Fibroblast of skin of right biceps (primary cell): ENCODE measurements around the gene CUL2.
"Not testable (repeated sequence)": the region's sequence is repeated elsewhere in the genome, so short reads cannot be mapped to it uniquely, and the experiment has no call there.

ENCODE experiments used
- DNase-seq: peaks from one replicate; pipeline ENCODE4 v3.0.0-alpha.2; 2013

The CUL2 gene

GRCh38 chr10:35017608-35018007 is 72.5 kb downstream of the CUL2 start:
- DNase-seq, result no peak

GRCh38 chr10:35015843-35016408 is 74.2 kb downstream of the CUL2 start:
- DNase-seq, result no peak

GRCh38 chr10:35012781-35013180 is 77.4 kb downstream of the CUL2 start:
- DNase-seq, result no peak

GRCh38 chr10:35011771-35012191 is 78.4 kb downstream of the CUL2 start:
- peak; percentile 44 for DNase-seq

- no peak for DNase-seq
Measured at GRCh38 chr10:35007858-35008301, 82.3 kb downstream of the CUL2 start.

- DNase-seq, result peak; percentile 41
Measured at GRCh38 chr10:35006836-35007235, 83.3 kb downstream of the CUL2 start.

- DNase-seq, result peak; percentile 94
Measured at GRCh38 chr10:35005868-35006267, 84.3 kb downstream of the CUL2 start.

- no peak for DNase-seq
Measured at GRCh38 chr10:35004651-35005050, 85.5 kb downstream of the CUL2 start.

- no peak for DNase-seq
Measured at GRCh38 chr10:35003906-35004305, 86.2 kb downstream of the CUL2 start.

- peak; percentile 34 for DNase-seq
Measured at GRCh38 chr10:35000936-35001335, 89.2 kb downstream of the CUL2 start.

- DNase-seq, result no peak
Measured at GRCh38 chr10:34999532-34999931, 90.6 kb downstream of the CUL2 start.

- no peak for DNase-seq
Measured at GRCh38 chr10:34998940-34999339, 91.2 kb downstream of the CUL2 start.

GRCh38 chr10:34996843-34997242 is 93.3 kb downstream of the CUL2 start:
- peak; percentile 34 for DNase-seq

- DNase-seq, result no peak
Measured at GRCh38 chr10:34995925-34996324, 94.2 kb downstream of the CUL2 start.

GRCh38 chr10:34994565-34995142 is 95.5 kb downstream of the CUL2 start:
- DNase-seq, result peak; percentile 84

- no peak for DNase-seq
Measured at GRCh38 chr10:34993782-34994181, 96.4 kb downstream of the CUL2 start.

- DNase-seq, result not testable (repeated sequence)
Measured at GRCh38 chr10:34991117-34991516, 99.0 kb downstream of the CUL2 start.

GRCh38 chr10:34988397-34989067 is 101.6 kb downstream of the CUL2 start:
- DNase-seq, result no peak

- DNase-seq, result no peak
Measured at GRCh38 chr10:34985823-34986222, 104.3 kb downstream of the CUL2 start.

- DNase-seq, result no peak
Measured at GRCh38 chr10:34985146-34985545, 105.0 kb downstream of the CUL2 start.

GRCh38 chr10:34981844-34982243 is 108.3 kb downstream of the CUL2 start:
- no peak for DNase-seq

GRCh38 chr10:34979938-34980337 is 110.2 kb downstream of the CUL2 start:
- no peak for DNase-seq

GRCh38 chr10:34978080-34978479 is 112.1 kb downstream of the CUL2 start:
- no peak for DNase-seq

GRCh38 chr10:34976380-34976910 is 113.7 kb downstream of the CUL2 start:
- DNase-seq, result not testable (repeated sequence)
